GM12801 (cell line): ENCODE results near the gene ELL.

Experiments used
- CTCF ChIP-seq: IDR thresholded peaks from one replicate; pipeline ENCODE4 v1.5.1; 2011; ENCODE audit warnings: control low read depth; ENCODE audit not compliant: insufficient read length; ENCODE audit errors: extremely low read depth

ELL gene

GRCh38 chr19:18507021-18507726 lies 14.7 kb downstream of the ELL start:
- no peak for TF ChIP-seq CTCF

- no peak for TF ChIP-seq CTCF
Observed at GRCh38 chr19:18506101-18506930, 15.6 kb downstream of the ELL start.

- no peak for TF ChIP-seq CTCF
Observed at GRCh38 chr19:18504886-18505610, 16.8 kb downstream of the ELL start.

- TF ChIP-seq CTCF = no peak
Observed at GRCh38 chr19:18503971-18504885, 17.6 kb downstream of the ELL start.

- no peak for TF ChIP-seq CTCF
Observed at GRCh38 chr19:18503337-18503970, 18.4 kb downstream of the ELL start.

- no peak for TF ChIP-seq CTCF
Observed at GRCh38 chr19:18502638-18503294, 19.1 kb downstream of the ELL start.
